Body of pancreas (tissue), 4 donors: ENCODE data around the gene ANKS1B. TPM values are rescaled to one million over a fixed set of nuclear protein-coding genes. Genes with fewer than 3 reads are reported as not detected.

Experiments used
- ATAC-seq: fragments of 150-250 bp; one replicate; pipeline ENCODE4 v1.9.1; 2016
- DNase-seq, 4 donors: peaks; one replicate each; pipeline ENCODE4 v3.0.0-alpha.2; 2019
- H3K27ac ChIP-seq, 4 donors: fragments of 200-600 bp; sonication (generic); 1 replicate in 3 of 4; 2 replicates in 1 of 4; pipeline versions ENCODE4 v1.5.1 to v1.6.1; 2016 to 2019; ENCODE audit warnings: mild to moderate bottlenecking in 1 of 4, mixed read lengths in 1 of 4, moderate library complexity in 1 of 4
- H3K27me3 ChIP-seq, 2 donors: fragments of 200-600 bp; sonication (generic); one replicate each; pipeline ENCODE4 v1.6.0; 2016; ENCODE audit warnings: mild to moderate bottlenecking in 1 of 2
- H3K36me3 ChIP-seq, 2 donors: fragments of 200-600 bp; sonication (generic); replicated peaks in 1 of 2; 2 replicates each; pipeline ENCODE4 v1.5.1; 2016; ENCODE audit warnings: low read depth in 2 of 2; ENCODE audit not compliant: insufficient read depth in 1 of 2
- H3K4me1 ChIP-seq: fragments of 200-600 bp; sonication (generic); one replicate; pipeline ENCODE4 v1.6.0; 2016
- H3K4me3 ChIP-seq, 2 donors: fragments of 200-600 bp; sonication (generic); 1 replicate in 1 of 2; 2 replicates in 1 of 2; pipeline ENCODE4 v1.5.1; 2016 to 2019
- H3K9me3 ChIP-seq, 3 donors: fragments of 200-600 bp; sonication (generic); 1 replicate in 2 of 3; 2 replicates in 1 of 3; pipeline ENCODE4 v1.5.1; 2016
- POLR2A ChIP-seq, 3 donors: fragments of 450-650 bp; IDR thresholded peaks; one replicate each; pipeline ENCODE4 v1.6.1; 2016; ENCODE audit warnings: antibody characterized with exemption in 3 of 3, mild to moderate bottlenecking in 2 of 3
- WGBS, 2 donors: methylation state at CpG; one replicate each; pipeline ENCODE4 v1.1.5; 2017; 5-methylcytosine and 5-hydroxymethylcytosine counted together
- intact Hi-C: fragments of 100-400 bp; cut with DNase I; formaldehyde crosslinking; loops from one replicate; pipeline ENCODE4 v1.15.1; 2023
- total RNA-seq, 2 donors: library from RNA; depleted of rRNA; stranded (reverse); fragments of >200 nt; gene quantifications; one replicate each; pipeline ENCODE4 v1.1.0, GENCODE V29; 2016
- TF ChIP-seq, protein P1 (sequence below), 7 experiments: fragments of 450-650 bp in 4 of 7; fragments of 200-600 bp in 3 of 7; sonication (generic) in 3 of 7; IDR thresholded peaks; one replicate each; pipeline ENCODE4 v1.5.1; 2016 to 2019; ENCODE audit warnings: antibody characterized with exemption in 7 of 7

Gene ANKS1B
- total RNA-seq, 2 donors from 2014 or later = 2.1 to 10.2 TPM

GRCh38 chr12:98955284-98955683 is 1029.5 kb downstream of the ANKS1B start:
- TF ChIP-seq POLR2A (IDR thresholded peaks at IDR 0.05) = no peak
- TF ChIP-seq, protein P1, sequence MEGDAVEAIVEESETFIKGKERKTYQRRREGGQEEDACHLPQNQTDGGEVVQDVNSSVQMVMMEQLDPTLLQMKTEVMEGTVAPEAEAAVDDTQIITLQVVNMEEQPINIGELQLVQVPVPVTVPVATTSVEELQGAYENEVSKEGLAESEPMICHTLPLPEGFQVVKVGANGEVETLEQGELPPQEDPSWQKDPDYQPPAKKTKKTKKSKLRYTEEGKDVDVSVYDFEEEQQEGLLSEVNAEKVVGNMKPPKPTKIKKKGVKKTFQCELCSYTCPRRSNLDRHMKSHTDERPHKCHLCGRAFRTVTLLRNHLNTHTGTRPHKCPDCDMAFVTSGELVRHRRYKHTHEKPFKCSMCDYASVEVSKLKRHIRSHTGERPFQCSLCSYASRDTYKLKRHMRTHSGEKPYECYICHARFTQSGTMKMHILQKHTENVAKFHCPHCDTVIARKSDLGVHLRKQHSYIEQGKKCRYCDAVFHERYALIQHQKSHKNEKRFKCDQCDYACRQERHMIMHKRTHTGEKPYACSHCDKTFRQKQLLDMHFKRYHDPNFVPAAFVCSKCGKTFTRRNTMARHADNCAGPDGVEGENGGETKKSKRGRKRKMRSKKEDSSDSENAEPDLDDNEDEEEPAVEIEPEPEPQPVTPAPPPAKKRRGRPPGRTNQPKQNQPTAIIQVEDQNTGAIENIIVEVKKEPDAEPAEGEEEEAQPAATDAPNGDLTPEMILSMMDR (IDR thresholded peaks at IDR 0.05) = peak in 5 of 7 experiments; percentile 25 to 58 (median 52)

DNA sequence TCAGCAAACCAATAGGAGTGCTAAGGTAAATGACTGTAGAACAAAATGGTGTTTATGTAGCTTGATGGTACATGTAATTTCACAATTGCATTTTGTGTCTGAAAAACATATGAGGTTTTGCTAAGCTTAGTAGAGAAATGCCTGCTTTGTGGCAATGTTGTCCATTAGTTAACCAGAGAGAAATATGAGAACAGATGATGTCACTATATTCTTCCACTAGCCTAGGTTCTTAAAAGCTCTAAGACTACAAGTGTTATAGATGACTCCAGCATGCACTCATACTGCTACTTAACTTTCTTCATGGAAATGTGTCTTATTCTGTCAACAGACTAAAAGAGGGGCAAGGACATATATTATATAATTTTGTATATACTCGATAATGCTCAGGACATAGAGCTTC is 1030.2 kb downstream of the ANKS1B start:
- H3K4me3 ChIP-seq = no peak overlapping the region
- TF ChIP-seq, protein P1 (IDR thresholded peaks at IDR 0.05) = no peak
- no peak for TF ChIP-seq POLR2A (IDR thresholded peaks at IDR 0.05)
- H3K27ac ChIP-seq = no peak overlapping the region
- H3K4me1 ChIP-seq = no peaks in the 10 kb centered on the region
- no peaks in the 10 kb centered on the region for H3K9me3 ChIP-seq
- no peaks in the 10 kb centered on the region for H3K27me3 ChIP-seq
- intact Hi-C loops = no loop called here
- H3K36me3 ChIP-seq = no peaks in the 10 kb centered on the region
- 59 to 70% methylated on average over 1 of the region's 1 CpG for WGBS, 2 donors
- DNase-seq (no peak), ATAC-seq (no peak)

More at GRCh38 chr12:98955284-98955683, 1029.5 kb downstream of the ANKS1B start:
- WGBS, 2 donors = 33 to 40% methylated on average over 4 of the region's 4 CpGs
- ATAC-seq (peak; percentile 52), DNase-seq (peak in 2 of 4 donors; percentile 19 to 35)
- no peaks in the 10 kb centered on the region for H3K36me3 ChIP-seq
- no peaks in the 10 kb centered on the region for H3K4me1 ChIP-seq
- no peak overlapping the region for H3K27ac ChIP-seq
- no peak overlapping the region for H3K4me3 ChIP-seq
- intact Hi-C loops = no loop called here
- H3K27me3 ChIP-seq = no peaks in the 10 kb centered on the region
- no peaks in the 10 kb centered on the region for H3K9me3 ChIP-seq

DNA sequence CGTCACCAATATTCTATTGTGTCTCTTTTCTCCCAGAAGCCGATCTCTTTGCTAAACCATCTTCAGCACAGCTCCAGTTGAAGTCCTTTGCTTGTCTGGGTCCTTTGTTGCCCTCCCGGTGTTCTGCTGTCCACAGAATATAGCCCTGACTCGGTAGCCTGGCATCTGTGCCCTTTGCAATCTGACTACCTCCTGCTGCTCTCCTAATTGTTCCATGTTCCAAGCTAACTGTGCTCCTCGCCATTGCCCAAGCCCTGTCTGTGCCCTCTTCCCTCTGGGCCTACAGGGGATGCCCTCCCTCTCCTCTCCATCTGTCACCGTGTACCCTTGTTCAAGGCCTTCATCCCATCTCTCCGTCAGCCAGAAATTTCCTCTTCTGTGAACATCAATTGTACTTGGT is 1033.3 kb downstream of the ANKS1B start:
- no peaks in the 10 kb centered on the region for H3K9me3 ChIP-seq
- ATAC-seq (no peak), DNase-seq (no peak)
- H3K27ac ChIP-seq = no peak overlapping the region
- no peak overlapping the region for H3K4me3 ChIP-seq
- 74 to 75% methylated on average over 7 of the region's 7 CpGs for WGBS, 2 donors
- no peaks in the 10 kb centered on the region for H3K4me1 ChIP-seq
- no peaks in the 10 kb centered on the region for H3K36me3 ChIP-seq
- TF ChIP-seq, protein P1 (IDR thresholded peaks at IDR 0.05) = no peak
- no peak for TF ChIP-seq POLR2A (IDR thresholded peaks at IDR 0.05)
- intact Hi-C loops = no loop called here
- no peaks in the 10 kb centered on the region for H3K27me3 ChIP-seq

DNA sequence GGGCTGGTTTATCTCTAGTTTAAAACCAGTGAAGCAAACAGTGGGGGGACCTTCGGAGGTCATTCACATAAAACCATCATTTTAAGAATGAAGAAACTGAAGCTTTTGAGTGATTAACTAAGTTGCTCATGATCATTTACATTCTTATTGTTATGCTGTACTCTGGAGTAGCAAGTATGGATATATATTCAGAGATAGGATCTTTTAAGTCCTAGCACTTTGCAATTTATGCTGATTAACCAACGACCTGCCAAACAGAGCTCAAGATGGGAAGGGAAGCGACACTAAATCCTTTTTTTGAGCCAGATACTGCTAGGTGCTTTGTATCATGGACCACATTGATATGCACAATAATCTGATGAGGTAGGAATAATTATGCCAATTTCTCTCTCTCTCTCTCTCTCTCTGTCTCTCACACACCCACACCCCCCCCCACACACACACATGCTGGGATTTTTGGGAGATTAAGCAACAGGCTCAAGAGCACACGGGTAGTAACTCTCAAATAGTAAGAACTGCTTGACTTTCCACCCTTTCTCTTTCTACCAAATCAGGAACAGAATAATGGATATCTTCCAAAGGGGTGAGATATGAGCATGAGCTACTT is 1036.3 kb downstream of the ANKS1B start:
- H3K4me3 ChIP-seq = no peak overlapping the region
- no peaks in the 10 kb centered on the region for H3K9me3 ChIP-seq
- DNase-seq (no peak), ATAC-seq (no peak)
- intact Hi-C loops = no loop called here
- no peak overlapping the region for H3K27ac ChIP-seq
- TF ChIP-seq, protein P1 (IDR thresholded peaks at IDR 0.05) = no peak
- H3K27me3 ChIP-seq = no peaks in the 10 kb centered on the region
- no peaks in the 10 kb centered on the region for H3K36me3 ChIP-seq
- H3K4me1 ChIP-seq = no peaks in the 10 kb centered on the region
- WGBS, 2 donors = 58 to 62% methylated on average over 4 of the region's 4 CpGs

DNA sequence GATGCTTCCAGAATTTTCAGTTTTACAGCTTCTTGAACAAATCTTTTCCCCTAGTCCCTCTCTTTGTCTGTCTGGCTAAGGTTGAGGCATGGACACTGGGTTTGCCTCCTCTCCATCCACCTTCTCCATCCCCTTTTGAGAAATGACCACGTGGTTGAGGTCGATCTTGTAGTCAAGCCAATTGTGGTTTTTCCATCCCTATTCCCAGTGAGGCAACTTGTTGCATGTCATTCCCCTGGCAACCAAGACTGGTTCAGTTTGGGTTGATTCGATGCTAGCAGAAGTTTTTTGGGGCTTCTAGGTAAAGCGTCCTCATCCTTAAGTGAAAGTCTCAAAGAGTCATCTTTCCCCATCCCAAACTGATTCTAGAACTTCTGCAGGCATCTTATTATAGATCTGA is 1038.9 kb downstream of the ANKS1B start:
- Histone ChIP-seq H3K9me3 (no peaks in the 10 kb centered on the region), H3K27ac (no peak overlapping the region), H3K4me1 (no peaks in the 10 kb centered on the region), H3K4me3 (no peak overlapping the region), H3K27me3 (no peaks in the 10 kb centered on the region), H3K36me3 (no peaks in the 10 kb centered on the region)
- 55 to 70% methylated on average over 4 of the region's 4 CpGs for WGBS, 2 donors
- intact Hi-C loops = no loop called here
- TF ChIP-seq, protein P1 (IDR thresholded peaks at IDR 0.05) = no peak
- no peak for TF ChIP-seq POLR2A (IDR thresholded peaks at IDR 0.05)
- ATAC-seq (no peak), DNase-seq (no peak)
